Measurements from ENCODE around the gene BRI3BP.
A peak's percentile ranks its signal among the peaks of the same experiment; 100 is the strongest.

BRI3BP gene

GRCh38 chr12:125065021-125065918 lies 71.8 kb downstream of the BRI3BP start, which contains the start of gene AACS:
Gene AACS (plus strand): TSS chr12:125065435. CDS start chr12:125065585, 150 bp downstream.
- peak; percentile 84 for DNase-seq (ENCODE audit: extremely low read depth, insufficient read length)
- no peak for TF ChIP-seq CTCF (IDR thresholded peaks at IDR 0.05; ENCODE audit: insufficient read depth, low read length, poor library complexity, severe bottlenecking)
- peaks cover 2% of the 10 kb centered on the region for H3K36me3 ChIP-seq (ENCODE audit: control insufficient read depth, insufficient read depth, low read length)
- peak within 1 kb of the TSS; percentile 94 for H3K4me3 ChIP-seq (replicated peaks; ENCODE audit: low read depth, low read length)
- no peaks in the 10 kb centered on the region for H3K27me3 ChIP-seq (replicated peaks; ENCODE audit: control insufficient read depth, insufficient read depth, low read length)

- Histone ChIP-seq H3K4me3 (replicated peaks; ENCODE audit: low read depth, low read length) (peak overlapping the region; percentile 94), H3K27me3 (replicated peaks; ENCODE audit: control insufficient read depth, insufficient read depth, low read length) (no peaks in the 10 kb centered on the region), H3K36me3 (ENCODE audit: control insufficient read depth, insufficient read depth, low read length) (peaks cover 2% of the 10 kb centered on the region)
- no peak for TF ChIP-seq CTCF (IDR thresholded peaks at IDR 0.05; ENCODE audit: insufficient read depth, low read length, poor library complexity, severe bottlenecking)
- DNase-seq (ENCODE audit: extremely low read depth, insufficient read length): no peak
Measured at GRCh38 chr12:125065919-125066570, 72.6 kb downstream of the BRI3BP start.

- no peak overlapping the region for H3K4me3 ChIP-seq (replicated peaks; ENCODE audit: low read depth, low read length)
- H3K27me3 ChIP-seq (replicated peaks; ENCODE audit: control insufficient read depth, insufficient read depth, low read length): no peaks in the 10 kb centered on the region
- no peak for TF ChIP-seq CTCF (IDR thresholded peaks at IDR 0.05; ENCODE audit: insufficient read depth, low read length, poor library complexity, severe bottlenecking)
- DNase-seq (ENCODE audit: extremely low read depth, insufficient read length): no peak
- H3K36me3 ChIP-seq (ENCODE audit: control insufficient read depth, insufficient read depth, low read length): peaks cover 2% of the 10 kb centered on the region
Measured at GRCh38 chr12:125068391-125068790, 74.9 kb downstream of the BRI3BP start.

- DNase-seq (ENCODE audit: extremely low read depth, insufficient read length): no peak
- no peak for TF ChIP-seq CTCF (IDR thresholded peaks at IDR 0.05; ENCODE audit: insufficient read depth, low read length, poor library complexity, severe bottlenecking)
Measured at GRCh38 chr12:125069616-125070015, 76.2 kb downstream of the BRI3BP start.

GRCh38 chr12:125070112-125070511 lies 76.7 kb downstream of the BRI3BP start:
- no peak for DNase-seq (ENCODE audit: extremely low read depth, insufficient read length)
- no peaks in the 10 kb centered on the region for H3K27me3 ChIP-seq (replicated peaks; ENCODE audit: control insufficient read depth, insufficient read depth, low read length)
- H3K36me3 ChIP-seq (ENCODE audit: control insufficient read depth, insufficient read depth, low read length): peaks cover 2% of the 10 kb centered on the region
- no peak for TF ChIP-seq CTCF (IDR thresholded peaks at IDR 0.05; ENCODE audit: insufficient read depth, low read length, poor library complexity, severe bottlenecking)
- H3K4me3 ChIP-seq (replicated peaks; ENCODE audit: low read depth, low read length): no peak overlapping the region

More at GRCh38 chr12:125069616-125070015, 76.2 kb downstream of the BRI3BP start:
- Histone ChIP-seq H3K4me3 (replicated peaks; ENCODE audit: low read depth, low read length) (no peak overlapping the region), H3K27me3 (replicated peaks; ENCODE audit: control insufficient read depth, insufficient read depth, low read length) (no peaks in the 10 kb centered on the region), H3K36me3 (ENCODE audit: control insufficient read depth, insufficient read depth, low read length) (peaks cover 2% of the 10 kb centered on the region)
